Activated CD4-positive, alpha-beta T cell treated with anti-CD3 and anti-CD28 coated beads, Interleukin-2, amount 10 ng/mL, durations not matched to agents 7 days and 5 days (primary cell): ENCODE results near the gene BRSK2. TPM values are rescaled to one million over a fixed set of nuclear protein-coding genes. Genes with fewer than 3 reads are reported as not detected.

Experiments
- CTCF ChIA-PET: fragments of 350-600 bp; sonication (Branson Sonifier 250); formaldehyde crosslinking; loops from one replicate; lab custom pipeline; 2021; ENCODE audit warnings: antibody characterized with exemption; lab: Charles Lee
- POLR2A ChIA-PET: fragments of 350-600 bp; sonication (Branson Sonifier 250); formaldehyde crosslinking; loops from one replicate; lab custom pipeline; 2021; ENCODE audit warnings: antibody characterized with exemption; lab: Charles Lee
- DNase-seq: peaks from one replicate; pipeline ENCODE4 v3.0.0-alpha.2; 2020
- H3K27ac Mint-ChIP-seq: one replicate; pipeline ENCODE4 v1.8.0; 2021; ENCODE audit warnings: mild to moderate bottlenecking, moderate library complexity, mixed read lengths
- H3K27me3 Mint-ChIP-seq: one replicate; pipeline ENCODE4 v1.8.0; 2021; ENCODE audit warnings: mixed read lengths
- H3K36me3 Mint-ChIP-seq: one replicate; pipeline ENCODE4 v1.8.0; 2021; ENCODE audit warnings: low read depth, mixed read lengths
- H3K4me1 Mint-ChIP-seq: one replicate; pipeline ENCODE4 v1.8.0; 2021; ENCODE audit warnings: mixed read lengths
- H3K4me3 Mint-ChIP-seq: one replicate; pipeline ENCODE4 v1.8.0; 2021; ENCODE audit warnings: mild to moderate bottlenecking, moderate library complexity, mixed read lengths
- H3K9me3 Mint-ChIP-seq: one replicate; pipeline ENCODE4 v1.8.0; 2021; ENCODE audit warnings: mixed read lengths
- total RNA-seq, 2 experiments: library from RNA; stranded (reverse); gene quantifications; one replicate each; pipeline ENCODE4 v1.2.3, GENCODE V29; 2021

BRSK2 gene
- total RNA-seq, 2 experiments from 2014 or later: not detected

DNA sequence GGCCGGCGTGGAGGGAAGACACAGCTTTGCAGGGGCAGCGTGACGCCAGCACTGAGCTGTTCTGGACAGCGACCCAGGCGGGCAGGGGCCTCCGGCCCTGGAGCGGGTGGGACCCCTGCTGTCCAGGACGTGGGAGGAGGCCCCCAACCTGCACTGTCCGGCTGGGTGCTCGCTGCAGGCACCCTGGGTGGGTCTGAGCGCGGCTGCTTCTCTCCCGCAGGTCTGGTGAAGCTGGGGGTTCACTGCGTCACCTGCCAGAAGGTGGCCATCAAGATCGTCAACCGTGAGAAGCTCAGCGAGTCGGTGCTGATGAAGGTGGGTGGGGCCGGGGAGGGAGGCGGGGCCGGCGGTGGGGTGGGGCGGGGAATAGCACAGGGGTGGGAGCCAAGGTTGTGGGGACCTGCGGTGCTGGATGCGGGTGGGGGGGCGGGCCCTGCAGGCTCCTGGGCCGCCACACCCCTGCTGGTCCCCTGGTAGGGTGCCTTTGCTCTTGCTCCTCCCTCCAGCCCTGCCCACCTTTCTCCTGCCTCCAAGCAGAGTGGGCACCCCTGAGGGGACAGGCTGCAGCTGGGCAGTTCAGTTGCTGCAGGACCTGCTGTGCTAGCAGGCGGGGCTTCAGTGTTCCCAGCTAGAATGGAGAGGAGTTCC lies 46.2 kb downstream of the BRSK2 start:
- no peaks in the 10 kb centered on the region for H3K9me3 Mint-ChIP-seq
- ChIA-PET POLR2A (no interaction called here), CTCF (no interaction called here)
- H3K27ac Mint-ChIP-seq: no peak overlapping the region
- H3K36me3 Mint-ChIP-seq: no peaks in the 10 kb centered on the region
- no peaks in the 10 kb centered on the region for H3K4me1 Mint-ChIP-seq
- H3K4me3 Mint-ChIP-seq: no peak overlapping the region
- no peaks in the 10 kb centered on the region for H3K27me3 Mint-ChIP-seq
- no peak for DNase-seq

DNA sequence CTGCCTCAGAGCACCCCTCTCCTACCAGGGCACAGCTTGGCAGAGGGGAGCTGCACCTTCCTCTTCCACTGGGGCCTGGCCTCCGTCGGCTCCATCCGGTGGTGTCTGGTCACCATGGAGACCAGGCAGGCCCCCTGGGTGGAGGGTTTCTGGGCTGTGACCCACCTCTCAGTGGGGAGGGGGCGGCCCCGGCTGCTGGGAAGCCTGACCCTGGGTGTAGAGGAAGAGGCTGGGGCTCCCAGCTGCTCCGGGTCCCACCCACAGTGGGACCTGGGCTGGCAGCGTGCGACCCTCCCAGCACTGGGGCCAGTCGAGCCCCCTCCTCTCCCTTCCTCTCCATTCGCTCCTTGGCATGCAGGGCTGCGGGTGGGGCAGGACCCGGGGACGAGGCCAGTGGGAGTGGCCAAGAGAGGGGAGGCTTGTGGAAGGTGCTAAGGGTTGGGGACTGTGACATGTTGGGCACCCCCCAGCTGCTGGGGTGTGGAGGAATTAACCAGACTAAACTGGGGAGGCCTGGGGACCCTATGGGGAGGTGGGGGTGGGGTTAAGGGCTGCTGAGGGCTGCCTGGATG lies 46.8 kb downstream of the BRSK2 start:
- H3K36me3 Mint-ChIP-seq: no peaks in the 10 kb centered on the region
- no peak overlapping the region for H3K27ac Mint-ChIP-seq
- no peaks in the 10 kb centered on the region for H3K9me3 Mint-ChIP-seq
- no peak for DNase-seq
- H3K27me3 Mint-ChIP-seq: no peaks in the 10 kb centered on the region
- ChIA-PET CTCF (no interaction called here), POLR2A (no interaction called here)
- H3K4me1 Mint-ChIP-seq: no peaks in the 10 kb centered on the region
- no peak overlapping the region for H3K4me3 Mint-ChIP-seq

DNA sequence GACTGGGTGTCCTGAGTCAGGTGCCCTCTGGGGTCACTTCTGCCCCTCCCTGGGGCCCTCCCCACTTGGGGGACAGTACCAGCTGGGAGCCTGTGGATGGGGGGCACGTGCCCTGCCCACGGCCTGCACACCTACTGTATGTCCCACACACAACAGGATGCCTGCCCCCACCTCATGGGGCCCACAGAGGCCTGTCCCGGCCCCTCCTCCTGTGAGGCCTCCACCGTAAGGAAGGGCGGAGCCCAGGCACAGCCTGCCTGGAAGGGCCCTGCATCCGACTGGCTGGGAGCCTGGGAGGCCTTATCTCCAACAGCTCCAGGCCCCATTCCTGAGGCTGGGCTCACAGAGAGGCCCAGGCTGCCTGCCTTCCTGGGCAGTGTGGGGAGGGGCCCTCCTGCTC lies 47.8 kb downstream of the BRSK2 start:
- CTCF ChIA-PET: no interaction called here
- POLR2A ChIA-PET: no interaction called here

DNA sequence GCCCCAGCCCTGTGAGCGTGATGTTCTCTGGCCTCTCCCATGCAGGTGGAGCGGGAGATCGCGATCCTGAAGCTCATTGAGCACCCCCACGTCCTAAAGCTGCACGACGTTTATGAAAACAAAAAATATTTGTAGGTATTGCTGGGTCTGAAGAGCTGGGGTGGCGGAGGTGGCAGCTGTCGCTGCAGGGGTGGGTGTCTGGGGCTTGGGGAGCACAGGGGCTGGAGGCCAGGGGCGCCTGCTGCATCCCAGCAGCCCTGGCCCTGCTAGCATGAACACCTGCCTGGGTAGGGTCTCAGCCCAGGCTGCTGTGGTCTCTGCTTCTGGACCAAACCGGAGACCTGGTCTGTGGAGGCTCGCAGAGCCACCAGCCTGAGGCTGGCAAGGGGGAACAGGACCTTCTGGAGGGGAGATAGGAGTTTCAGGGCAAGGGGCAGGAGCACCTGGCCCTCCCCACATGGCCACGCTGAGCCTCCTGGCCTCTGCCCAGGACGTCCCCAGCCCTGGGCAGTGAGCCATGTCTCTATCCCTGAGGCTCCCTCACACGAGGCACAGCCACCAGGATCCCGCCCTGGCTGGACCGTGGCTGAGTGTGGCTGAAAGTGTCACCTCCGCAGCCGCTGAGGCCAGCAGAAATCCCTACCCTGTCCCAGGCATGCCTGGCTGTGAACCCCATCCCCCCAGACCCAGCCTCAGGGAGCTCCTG lies 48.7 kb downstream of the BRSK2 start:
- ChIA-PET CTCF (no interaction called here), POLR2A (no interaction called here)
- DNase-seq: no peak
- H3K9me3 Mint-ChIP-seq: no peaks in the 10 kb centered on the region
- no peaks in the 10 kb centered on the region for H3K27me3 Mint-ChIP-seq
- H3K4me1 Mint-ChIP-seq: no peaks in the 10 kb centered on the region
- H3K4me3 Mint-ChIP-seq: no peak overlapping the region
- H3K36me3 Mint-ChIP-seq: no peaks in the 10 kb centered on the region
- no peak overlapping the region for H3K27ac Mint-ChIP-seq

More for the DNA sequence above, 47.8 kb downstream of the BRSK2 start:
- H3K36me3 Mint-ChIP-seq: no peaks in the 10 kb centered on the region
- DNase-seq: no peak
- H3K27me3 Mint-ChIP-seq: no peaks in the 10 kb centered on the region
- no peaks in the 10 kb centered on the region for H3K4me1 Mint-ChIP-seq
- H3K9me3 Mint-ChIP-seq: no peaks in the 10 kb centered on the region
- H3K4me3 Mint-ChIP-seq: no peak overlapping the region
- H3K27ac Mint-ChIP-seq: no peak overlapping the region

DNA sequence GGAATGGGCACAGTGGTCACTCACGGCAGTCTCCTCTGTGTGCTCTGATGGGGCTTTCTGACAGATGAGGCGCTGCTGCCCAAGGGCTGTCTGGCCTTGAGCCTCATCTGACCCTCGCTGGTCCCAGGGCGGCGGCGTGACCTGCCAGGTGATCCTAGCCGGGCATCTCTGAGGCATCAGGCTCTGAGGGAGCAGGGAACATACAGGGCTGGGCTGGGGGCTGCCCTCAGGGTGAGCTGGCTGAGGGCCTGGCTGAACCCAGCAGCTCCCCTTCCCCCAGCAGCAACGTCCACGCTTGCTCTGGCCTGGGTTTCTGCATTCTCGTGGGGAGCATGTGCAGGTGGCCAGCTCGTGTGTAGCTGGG lies 49.2 kb downstream of the BRSK2 start:
- H3K9me3 Mint-ChIP-seq: no peaks in the 10 kb centered on the region
- no peaks in the 10 kb centered on the region for H3K36me3 Mint-ChIP-seq
- ChIA-PET CTCF (no interaction called here), POLR2A (no interaction called here)
- H3K27ac Mint-ChIP-seq: no peak overlapping the region
- no peak for DNase-seq
- no peak overlapping the region for H3K4me3 Mint-ChIP-seq
- H3K4me1 Mint-ChIP-seq: no peaks in the 10 kb centered on the region
- H3K27me3 Mint-ChIP-seq: no peaks in the 10 kb centered on the region

DNA sequence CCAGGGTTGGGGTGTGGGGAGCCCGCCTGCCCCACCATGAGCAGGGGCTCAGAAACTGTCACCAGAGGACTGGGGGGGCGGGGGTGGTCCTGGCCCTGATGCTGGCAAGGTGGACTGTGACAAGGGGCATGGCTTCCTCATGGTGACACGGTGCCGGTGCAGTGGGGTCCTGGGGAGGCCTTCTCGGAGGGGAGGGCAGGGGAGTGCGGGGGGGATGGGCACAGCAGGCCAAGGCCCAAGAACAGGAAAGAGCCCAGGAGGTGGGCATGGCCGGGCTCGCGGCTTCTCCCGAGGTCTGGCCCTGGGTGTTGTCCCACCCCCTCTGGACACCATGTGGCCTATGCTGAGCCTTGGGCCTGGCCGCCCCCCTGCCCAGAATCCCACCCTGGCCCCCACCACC lies 49.6 kb downstream of the BRSK2 start:
- Mint-ChIP-seq H3K27me3 (no peaks in the 10 kb centered on the region), H3K9me3 (no peaks in the 10 kb centered on the region), H3K27ac (no peak overlapping the region), H3K4me1 (no peaks in the 10 kb centered on the region), H3K36me3 (no peaks in the 10 kb centered on the region), H3K4me3 (no peak overlapping the region)
- POLR2A ChIA-PET: no interaction called here
- CTCF ChIA-PET: no interaction called here
- DNase-seq: no peak

DNA sequence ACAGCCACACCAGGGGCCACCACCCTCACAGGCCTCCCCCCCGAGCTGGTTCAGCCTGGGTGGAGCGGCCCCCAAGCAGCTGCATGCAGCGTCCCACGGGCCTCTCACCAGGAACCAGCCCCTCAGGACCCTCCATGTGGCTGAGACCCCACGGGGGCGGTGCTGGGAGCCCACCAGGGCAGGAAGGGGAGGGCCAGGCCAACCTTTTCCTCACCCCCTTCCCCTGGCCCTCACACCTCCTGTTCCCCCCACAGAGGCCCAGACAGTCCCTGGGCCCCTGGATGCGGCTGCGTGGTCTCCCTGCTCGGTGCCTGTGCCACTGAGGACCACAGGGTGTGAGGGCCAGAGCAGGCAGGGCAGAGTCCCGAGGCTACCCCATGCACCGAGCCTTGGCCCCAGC lies 50.3 kb downstream of the BRSK2 start:
- Mint-ChIP-seq H3K36me3 (no peaks in the 10 kb centered on the region), H3K9me3 (no peaks in the 10 kb centered on the region), H3K27ac (no peak overlapping the region), H3K4me3 (no peak overlapping the region), H3K27me3 (no peaks in the 10 kb centered on the region), H3K4me1 (no peaks in the 10 kb centered on the region)
- ChIA-PET CTCF (interaction anchor here (0.6 kb wide), 1 partner anchor 66 kb away, joined by 3 read pairs; no protein-coding TSS in a partner anchor), POLR2A (no interaction called here)
- no peak for DNase-seq

DNA sequence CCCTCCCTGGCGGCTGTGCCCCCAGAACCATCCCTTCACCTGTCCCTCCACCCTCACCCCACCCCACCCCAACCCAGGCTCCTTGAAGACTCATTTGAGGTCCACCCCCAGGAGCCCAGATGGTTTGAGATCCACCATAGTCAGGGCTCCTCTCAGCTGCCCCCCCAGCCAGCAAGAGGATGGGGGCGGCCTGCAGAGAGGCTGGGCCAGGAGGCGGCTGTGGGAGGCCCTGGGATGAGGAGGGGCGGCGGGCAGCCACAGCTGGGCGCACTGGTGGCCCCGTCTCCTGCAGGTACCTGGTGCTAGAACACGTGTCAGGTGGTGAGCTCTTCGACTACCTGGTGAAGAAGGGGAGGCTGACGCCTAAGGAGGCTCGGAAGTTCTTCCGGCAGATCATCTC lies 50.8 kb downstream of the BRSK2 start:
- Mint-ChIP-seq H3K27me3 (no peaks in the 10 kb centered on the region), H3K4me1 (no peaks in the 10 kb centered on the region), H3K9me3 (no peaks in the 10 kb centered on the region), H3K4me3 (no peak overlapping the region), H3K27ac (no peak overlapping the region), H3K36me3 (no peaks in the 10 kb centered on the region)
- ChIA-PET CTCF (interaction anchor here (0.6 kb wide), 1 partner anchor 66 kb away, joined by 3 read pairs; no protein-coding TSS in a partner anchor), POLR2A (no interaction called here)
- DNase-seq: no peak

DNA sequence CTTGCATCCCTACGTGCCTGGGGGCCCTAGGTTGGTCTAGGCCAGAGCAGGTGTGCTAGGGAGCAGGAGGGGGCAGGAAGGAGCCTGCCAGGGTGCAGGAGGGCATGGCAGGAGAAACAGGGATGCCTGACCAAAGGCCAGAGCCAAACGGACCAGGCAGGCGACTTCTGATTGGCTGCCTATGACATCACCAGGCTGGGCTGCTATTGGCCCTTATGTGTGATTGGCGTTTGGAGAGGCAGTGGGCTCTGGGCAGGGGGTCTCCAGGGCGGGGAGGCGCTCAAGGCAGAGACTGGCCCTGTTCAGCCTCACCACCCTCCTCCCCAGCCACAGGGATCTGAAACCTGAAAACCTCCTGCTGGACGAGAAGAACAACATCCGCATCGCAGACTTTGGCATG lies 52.4 kb downstream of the BRSK2 start:
- Mint-ChIP-seq H3K9me3 (no peaks in the 10 kb centered on the region), H3K4me1 (no peaks in the 10 kb centered on the region), H3K36me3 (no peaks in the 10 kb centered on the region), H3K27ac (no peak overlapping the region), H3K4me3 (no peak overlapping the region), H3K27me3 (no peaks in the 10 kb centered on the region)
- DNase-seq: no peak
- POLR2A ChIA-PET: interaction anchor here (0.6 kb wide), 1 partner anchor 144 kb away, joined by 3 read pairs; no protein-coding TSS in a partner anchor
- CTCF ChIA-PET: no interaction called here

DNA sequence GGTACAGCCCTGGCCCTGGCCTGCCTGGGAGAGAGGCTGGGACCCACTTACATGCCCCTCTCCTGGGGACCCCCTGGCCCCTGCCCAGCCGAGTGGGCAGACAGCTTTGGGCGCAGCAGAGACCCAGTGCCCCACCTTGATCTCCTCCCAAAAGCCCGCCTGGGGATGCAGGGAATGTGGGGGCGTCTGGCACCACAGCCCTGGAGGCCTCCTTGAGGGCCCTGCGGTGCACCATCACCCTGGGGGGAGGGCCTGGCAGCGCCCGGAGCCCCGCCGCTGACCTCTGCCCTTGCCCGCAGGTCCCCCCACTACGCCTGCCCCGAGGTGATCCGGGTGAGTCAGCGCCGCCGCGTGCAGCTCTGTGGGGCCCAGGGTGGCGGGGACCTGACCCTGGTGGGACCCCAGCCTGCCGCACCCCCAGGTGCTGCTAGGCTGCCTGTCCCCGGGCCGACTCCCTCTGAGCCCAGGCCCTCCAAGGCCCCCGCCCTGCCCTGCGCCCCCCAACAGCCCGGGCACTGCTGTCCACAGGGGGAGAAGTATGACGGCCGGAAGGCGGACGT lies 53.2 kb downstream of the BRSK2 start:
- ChIA-PET POLR2A (no interaction called here), CTCF (no interaction called here)
- Mint-ChIP-seq H3K4me1 (no peaks in the 10 kb centered on the region), H3K4me3 (no peak overlapping the region), H3K27me3 (no peaks in the 10 kb centered on the region), H3K36me3 (no peaks in the 10 kb centered on the region), H3K9me3 (no peaks in the 10 kb centered on the region), H3K27ac (no peak overlapping the region)
- no peak for DNase-seq

DNA sequence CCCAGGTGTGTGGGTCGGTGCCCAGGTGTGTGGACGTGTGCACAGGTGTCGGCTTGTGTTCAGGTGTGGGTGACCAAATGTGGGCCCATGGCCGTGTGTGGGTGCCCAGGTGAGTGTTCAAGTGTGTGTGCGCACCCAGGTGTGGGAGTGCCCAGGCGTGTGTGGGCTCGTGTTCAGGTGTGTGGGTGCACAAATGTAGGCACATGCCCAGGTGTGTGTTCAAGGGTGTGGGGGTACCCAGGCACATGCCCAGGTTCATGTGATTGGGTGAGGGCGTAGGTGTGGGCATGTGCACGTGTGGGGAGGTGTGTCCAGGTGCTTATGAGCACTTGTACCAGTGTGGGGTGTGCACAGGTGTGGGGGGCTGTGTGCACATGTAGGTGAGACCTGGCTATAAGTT lies 54.0 kb downstream of the BRSK2 start:
- POLR2A ChIA-PET: no interaction called here
- DNase-seq: no peak
- CTCF ChIA-PET: no interaction called here
- no peaks in the 10 kb centered on the region for H3K4me1 Mint-ChIP-seq
- H3K27ac Mint-ChIP-seq: no peak overlapping the region
- H3K4me3 Mint-ChIP-seq: no peak overlapping the region
- no peaks in the 10 kb centered on the region for H3K9me3 Mint-ChIP-seq
- no peaks in the 10 kb centered on the region for H3K27me3 Mint-ChIP-seq
- H3K36me3 Mint-ChIP-seq: no peaks in the 10 kb centered on the region

DNA sequence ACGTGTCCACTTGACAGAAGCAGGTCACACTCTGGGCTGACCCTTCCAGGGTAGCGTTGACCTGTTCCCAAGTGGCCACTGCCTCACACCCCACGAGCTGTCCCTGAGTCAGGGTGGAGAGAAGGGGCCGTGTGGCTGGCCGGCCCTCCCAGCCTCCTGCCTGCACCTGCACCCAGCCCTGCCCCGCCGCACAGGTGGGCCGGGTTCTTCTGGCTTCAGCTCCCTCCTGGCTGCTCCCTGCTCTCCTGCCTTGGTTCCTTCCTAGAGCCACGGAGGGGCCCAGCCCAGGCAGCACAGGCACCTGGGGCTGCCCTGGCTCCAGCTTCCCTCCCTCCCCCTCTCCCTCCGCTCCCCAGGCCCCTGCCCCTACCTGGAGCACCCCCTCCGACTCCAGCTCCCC lies 54.6 kb downstream of the BRSK2 start:
- H3K27me3 Mint-ChIP-seq: no peaks in the 10 kb centered on the region
- H3K9me3 Mint-ChIP-seq: no peaks in the 10 kb centered on the region
- POLR2A ChIA-PET: no interaction called here
- no peak for DNase-seq
- no peak overlapping the region for H3K4me3 Mint-ChIP-seq
- H3K36me3 Mint-ChIP-seq: no peaks in the 10 kb centered on the region
- CTCF ChIA-PET: no interaction called here
- no peaks in the 10 kb centered on the region for H3K4me1 Mint-ChIP-seq
- no peak overlapping the region for H3K27ac Mint-ChIP-seq

DNA sequence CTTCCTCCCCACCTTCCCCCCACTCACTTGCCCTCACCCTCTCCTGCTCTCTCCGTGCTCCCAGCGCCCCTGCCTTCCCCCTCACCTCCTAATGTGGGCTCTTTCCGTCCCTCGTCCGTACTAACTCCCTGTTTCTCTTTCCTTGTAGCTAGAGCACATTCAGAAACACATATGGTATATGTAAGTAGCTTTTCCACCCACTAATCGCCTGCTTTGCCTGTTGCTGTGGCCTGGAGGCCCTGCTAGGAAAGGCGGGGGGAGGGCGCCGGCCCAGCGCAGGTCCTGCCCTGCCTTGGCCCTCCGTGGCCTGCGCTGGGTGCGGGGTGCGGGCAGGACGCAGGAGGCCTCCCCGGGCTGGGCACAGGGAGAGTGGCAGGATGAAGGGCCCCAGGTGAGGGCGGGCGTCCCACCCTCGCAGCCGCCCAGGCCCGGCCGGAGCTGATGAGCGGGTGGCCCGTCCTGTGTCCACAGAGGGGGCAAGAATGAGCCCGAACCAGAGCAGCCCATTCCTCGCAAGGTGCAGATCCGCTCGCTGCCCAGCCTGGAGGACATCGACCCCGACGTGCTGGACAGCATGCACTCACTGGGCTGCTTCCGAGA lies 55.2 kb downstream of the BRSK2 start:
- no peak overlapping the region for H3K27ac Mint-ChIP-seq
- H3K4me3 Mint-ChIP-seq: no peak overlapping the region
- H3K9me3 Mint-ChIP-seq: no peaks in the 10 kb centered on the region
- H3K4me1 Mint-ChIP-seq: no peaks in the 10 kb centered on the region
- no peaks in the 10 kb centered on the region for H3K36me3 Mint-ChIP-seq
- POLR2A ChIA-PET: no interaction called here
- no peaks in the 10 kb centered on the region for H3K27me3 Mint-ChIP-seq
- no peak for DNase-seq
- CTCF ChIA-PET: no interaction called here
